PC-9 (cell line): ENCODE measurements around the gene EIF2AK2. TPM values are rescaled to one million over a fixed set of nuclear protein-coding genes. Genes with fewer than 3 reads are reported as not detected.

Experiments
- BruUV-seq: library from RNA; stranded (reverse); fragments of 400-500 nt; replicated peaks from 2 replicates; lab custom pipeline; 2021; lab: Mats Ljungman, UMichigan
- CTCF ChIA-PET: fragments of 300-600 bp; sonication (Branson Sonifier 250); formaldehyde crosslinking; loops from one replicate; lab custom pipeline; 2022; ENCODE audit warnings: antibody characterized with exemption; lab: Charles Lee
- POLR2A ChIA-PET: fragments of 300-600 bp; sonication (Branson Sonifier 250); formaldehyde crosslinking; loops from one replicate; lab custom pipeline; 2022; ENCODE audit warnings: antibody characterized with exemption; ENCODE audit not compliant: unreplicated experiment; lab: Charles Lee
- DNase-seq, 2 experiments: peaks; one replicate each; pipeline versions ENCODE4 v3.0.0 to v3.0.0-alpha.2; 2015 to 2022; ENCODE audit warnings: mixed read lengths in 1 of 2
- H2AFZ ChIP-seq: fragments of 200-600 bp; sonication (generic); 2 replicates; pipeline ENCODE4 v1.8.1; 2017; ENCODE audit warnings: antibody characterized with exemption
- H3F3A ChIP-seq: fragments of 200-600 bp; sonication (generic); 2 replicates; pipeline ENCODE4 v1.8.1; 2017; ENCODE audit warnings: antibody characterized with exemption, mild to moderate bottlenecking, low read depth; ENCODE audit not compliant: insufficient read depth
- H3K27ac ChIP-seq: fragments of 200-600 bp; sonication (generic); 2 replicates; pipeline ENCODE4 v1.6.1; 2016; ENCODE audit warnings: mixed run types
- H3K27me3 ChIP-seq: fragments of 200-600 bp; sonication (generic); 2 replicates; pipeline ENCODE4 v1.6.1; 2016; ENCODE audit warnings: low read depth, mixed run types; ENCODE audit not compliant: insufficient read depth
- H3K36me3 ChIP-seq: fragments of 200-600 bp; sonication (generic); 2 replicates; pipeline ENCODE4 v1.6.1; 2016; ENCODE audit warnings: low read depth, mixed run types
- H3K4me1 ChIP-seq: fragments of 200-600 bp; sonication (generic); replicated peaks from 2 replicates; pipeline ENCODE4 v1.6.1; 2016; ENCODE audit warnings: mixed run types; ENCODE audit not compliant: insufficient read depth
- H3K4me2 ChIP-seq: fragments of 200-600 bp; sonication (generic); 2 replicates; pipeline ENCODE4 v1.6.1; 2017; ENCODE audit warnings: mixed run types
- H3K4me3 ChIP-seq: fragments of 200-600 bp; sonication (generic); 2 replicates; pipeline ENCODE4 v1.6.1; 2016; ENCODE audit warnings: mixed run types
- H3K79me2 ChIP-seq: fragments of 200-600 bp; sonication (generic); 2 replicates; pipeline ENCODE4 v1.6.1; 2017; ENCODE audit warnings: low read depth, mixed run types
- H3K9me2 ChIP-seq: fragments of 200-600 bp; sonication (generic); 2 replicates; pipeline ENCODE4 v1.8.1; 2017; ENCODE audit warnings: mild to moderate bottlenecking; ENCODE audit not compliant: insufficient read depth
- H3K9me3 ChIP-seq: fragments of 200-600 bp; sonication (generic); 2 replicates; pipeline ENCODE4 v1.8.1; 2016; ENCODE audit warnings: low read depth; ENCODE audit not compliant: insufficient read depth
- H4K20me1 ChIP-seq: fragments of 200-600 bp; sonication (generic); 2 replicates; pipeline ENCODE4 v1.8.1; 2017; ENCODE audit not compliant: insufficient read depth
- EZH2 ChIP-seq: fragments of 200-600 bp; sonication (generic); IDR thresholded peaks from 2 replicates; pipeline ENCODE4 v1.8.0; 2017; ENCODE audit warnings: antibody characterized with exemption, low read depth
- intact Hi-C: fragments of 100-400 bp; cut with micrococcal nuclease; formaldehyde crosslinking; loops from one replicate; pipeline ENCODE4 v1.10.0; 2022; ENCODE audit not compliant: unreplicated experiment
- total RNA-seq: library from RNA; stranded (reverse); gene quantifications from 2 replicates; pipeline ENCODE4 v1.2.3, GENCODE V29; 2021
- TF ChIP-seq, protein P1 (sequence below): fragments of 200-600 bp; sonication (generic); conservative IDR thresholded peaks from 2 replicates; pipeline ENCODE4 v1.6.1; 2017; ENCODE audit warnings: mixed run types, antibody characterized with exemption, mild to moderate bottlenecking, moderate library complexity

EIF2AK2 gene
- total RNA-seq, 1 experiment from 2014 or later = 61.2 TPM

GRCh38 chr2:37110306-37111212 is 46.2 kb downstream of the EIF2AK2 start:
- H3K4me2 ChIP-seq = no peak overlapping the region

GRCh38 chr2:37109523-37109922 is 47.3 kb downstream of the EIF2AK2 start:
- TF ChIP-seq, protein P1, sequence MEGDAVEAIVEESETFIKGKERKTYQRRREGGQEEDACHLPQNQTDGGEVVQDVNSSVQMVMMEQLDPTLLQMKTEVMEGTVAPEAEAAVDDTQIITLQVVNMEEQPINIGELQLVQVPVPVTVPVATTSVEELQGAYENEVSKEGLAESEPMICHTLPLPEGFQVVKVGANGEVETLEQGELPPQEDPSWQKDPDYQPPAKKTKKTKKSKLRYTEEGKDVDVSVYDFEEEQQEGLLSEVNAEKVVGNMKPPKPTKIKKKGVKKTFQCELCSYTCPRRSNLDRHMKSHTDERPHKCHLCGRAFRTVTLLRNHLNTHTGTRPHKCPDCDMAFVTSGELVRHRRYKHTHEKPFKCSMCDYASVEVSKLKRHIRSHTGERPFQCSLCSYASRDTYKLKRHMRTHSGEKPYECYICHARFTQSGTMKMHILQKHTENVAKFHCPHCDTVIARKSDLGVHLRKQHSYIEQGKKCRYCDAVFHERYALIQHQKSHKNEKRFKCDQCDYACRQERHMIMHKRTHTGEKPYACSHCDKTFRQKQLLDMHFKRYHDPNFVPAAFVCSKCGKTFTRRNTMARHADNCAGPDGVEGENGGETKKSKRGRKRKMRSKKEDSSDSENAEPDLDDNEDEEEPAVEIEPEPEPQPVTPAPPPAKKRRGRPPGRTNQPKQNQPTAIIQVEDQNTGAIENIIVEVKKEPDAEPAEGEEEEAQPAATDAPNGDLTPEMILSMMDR = no peak
- TF ChIP-seq EZH2 = no peak
- H4K20me1 ChIP-seq = no peaks in the 10 kb centered on the region
- no peak overlapping the region for H3K4me3 ChIP-seq
- peaks cover 7% of the 10 kb centered on the region for H3K4me1 ChIP-seq
- no peaks in the 10 kb centered on the region for H3K9me2 ChIP-seq
- H3K36me3 ChIP-seq = peaks cover 12% of the 10 kb centered on the region
- no peak overlapping the region for H2AFZ ChIP-seq
- H3K4me2 ChIP-seq = no peak overlapping the region
- H3K27ac ChIP-seq = no peak overlapping the region
- intact Hi-C loops = no loop called here
- ChIA-PET POLR2A (interaction anchor here (0.7 kb wide), 1 partner anchor 1095 kb away, joined by 3 read pairs; no protein-coding TSS in a partner anchor), CTCF (no interaction called here)
- H3K27me3 ChIP-seq = no peaks in the 10 kb centered on the region
- H3K9me3 ChIP-seq = no peaks in the 10 kb centered on the region
- H3K79me2 ChIP-seq = no peaks in the 10 kb centered on the region
- DNase-seq = no peak
- H3F3A ChIP-seq = peaks cover 12% of the 10 kb centered on the region
- no TSS peak for BruUV-seq

More at GRCh38 chr2:37110306-37111212, 46.2 kb downstream of the EIF2AK2 start:
- intact Hi-C loops = no loop called here
- Histone ChIP-seq H3K27ac (no peak overlapping the region), H3K79me2 (no peaks in the 10 kb centered on the region), H3K9me3 (no peaks in the 10 kb centered on the region), H3K4me3 (no peak overlapping the region), H3K27me3 (no peaks in the 10 kb centered on the region), H3K4me1 (no peaks in the 10 kb centered on the region), H3K36me3 (peaks cover 12% of the 10 kb centered on the region), H3F3A (peaks cover 3% of the 10 kb centered on the region; the same call in 1 of the 2 replicates), H2AFZ (no peak overlapping the region), H3K9me2 (no peaks in the 10 kb centered on the region), H4K20me1 (no peaks in the 10 kb centered on the region)
- TF ChIP-seq, protein P1 = no peak
- no peak for TF ChIP-seq EZH2
- DNase-seq = no peak
- ChIA-PET POLR2A (interaction anchor here (0.7 kb wide), 1 partner anchor 1094 kb away, joined by 3 read pairs; no protein-coding TSS in a partner anchor), CTCF (no interaction called here)
- BruUV-seq = no TSS peak

DNA sequence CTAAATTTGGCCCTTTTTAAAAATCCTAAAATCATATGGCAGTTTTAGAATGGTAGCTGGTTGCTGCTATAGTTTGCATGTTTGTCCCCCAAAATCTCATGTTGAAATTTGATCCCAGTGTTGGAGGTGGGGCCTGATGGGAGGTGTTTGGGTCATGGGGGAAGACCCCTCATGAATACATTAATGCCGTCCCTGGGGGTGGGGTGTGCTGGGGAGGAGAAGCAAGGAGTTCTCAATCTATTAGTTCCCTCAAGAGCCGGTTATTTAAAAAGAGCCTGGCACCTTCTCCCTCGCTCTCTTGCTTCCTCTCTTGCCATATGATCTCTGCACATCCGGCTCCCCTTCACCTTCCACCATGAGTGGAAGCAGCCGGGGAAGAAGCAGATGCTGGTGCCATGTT is 51.6 kb downstream of the EIF2AK2 start:
- POLR2A ChIA-PET = interaction anchor here (0.7 kb wide), 1 partner anchor 19 kb away, joined by 6 read pairs; no protein-coding TSS in a partner anchor

More for the DNA sequence above, 51.6 kb downstream of the EIF2AK2 start:
- H3K4me2 ChIP-seq = no peak overlapping the region
- no peaks in the 10 kb centered on the region for H4K20me1 ChIP-seq
- H3F3A ChIP-seq = peaks cover 26% of the 10 kb centered on the region
- no peak for DNase-seq
- CTCF ChIA-PET = interaction anchor here (0.6 kb wide), 1 partner anchor 136 kb away, joined by 6 read pairs; no protein-coding TSS in a partner anchor
- H3K4me3 ChIP-seq = no peak overlapping the region
- intact Hi-C loops = no loop called here
- peaks cover 20% of the 10 kb centered on the region for H3K4me1 ChIP-seq
- H3K36me3 ChIP-seq = peaks cover 17% of the 10 kb centered on the region
- no peaks in the 10 kb centered on the region for H3K9me3 ChIP-seq
- H3K27ac ChIP-seq = no peak overlapping the region
- no peaks in the 10 kb centered on the region for H3K27me3 ChIP-seq
- H2AFZ ChIP-seq = no peak overlapping the region
- no peak for TF ChIP-seq EZH2
- TF ChIP-seq, protein P1 = no peak
- no peaks in the 10 kb centered on the region for H3K9me2 ChIP-seq
- H3K79me2 ChIP-seq = no peaks in the 10 kb centered on the region
- BruUV-seq = no TSS peak
